ENCODE data around the gene OBSCN. TPM values are rescaled to one million over a fixed set of nuclear protein-coding genes. Genes with fewer than 3 reads are reported as not detected.

Gene OBSCN
- total and polyA plus RNA-seq, 12 donors = 176 to 639 (median 407) TPM

DNA sequence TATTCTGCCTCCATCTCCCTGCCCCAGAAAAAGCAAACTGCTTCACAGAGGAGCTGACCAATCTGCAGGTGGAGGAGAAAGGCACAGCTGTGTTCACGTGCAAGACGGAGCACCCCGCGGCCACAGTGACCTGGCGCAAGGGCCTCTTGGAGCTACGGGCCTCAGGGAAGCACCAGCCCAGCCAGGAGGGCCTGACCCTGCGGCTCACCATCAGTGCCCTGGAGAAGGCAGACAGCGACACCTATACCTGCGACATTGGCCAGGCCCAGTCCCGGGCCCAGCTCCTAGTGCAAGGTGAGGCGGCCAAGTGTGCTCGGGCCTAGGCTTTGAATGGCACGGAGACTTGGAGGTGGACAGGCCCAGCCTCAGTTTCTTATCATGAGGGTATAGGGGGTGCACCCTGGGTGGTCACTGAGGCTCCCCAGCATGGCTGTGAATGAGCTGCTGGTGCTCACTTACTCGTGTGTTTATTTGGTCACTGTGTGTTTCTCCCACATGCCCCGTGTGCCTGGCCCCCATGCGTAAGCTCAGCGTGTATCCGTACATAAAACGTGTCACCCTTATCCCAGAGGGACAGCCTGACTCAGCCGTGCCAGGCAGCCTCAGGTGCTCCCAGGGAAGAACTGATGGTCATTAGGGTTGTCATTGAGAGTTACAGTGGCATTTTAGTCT is 75.8 kb downstream of the OBSCN start:
- H3K36me3 ChIP-seq = peaks cover 0 to 100% (median 31%) of the 10 kb centered on the region in 9 donors

DNA sequence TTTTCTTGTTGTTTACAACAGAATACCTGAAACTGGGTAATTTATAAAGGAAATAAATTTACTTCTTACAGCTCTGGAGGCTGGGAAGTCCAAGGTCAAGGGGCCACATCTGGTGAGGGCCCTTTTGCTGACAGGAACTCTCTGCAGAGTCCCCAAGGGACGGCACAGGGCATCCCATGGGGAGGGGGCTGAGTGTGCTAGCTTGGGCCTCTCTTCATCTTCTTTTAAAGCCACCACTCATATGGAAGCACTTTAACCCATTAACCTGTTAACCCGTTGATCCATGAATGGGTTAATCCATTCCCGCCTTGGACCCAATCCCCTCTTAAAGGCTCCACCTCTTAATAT is 76.3 kb downstream of the OBSCN start:
- intact Hi-C loops (cut with DNase I) = loop anchor here in 1 of 10 donors (10.0 kb wide), 1 partner anchor 61 kb away; no protein-coding TSS in a partner anchor
- Histone ChIP-seq H3K36me3 (peaks cover 0 to 100% (median 31%) of the 10 kb centered on the region in 9 donors), H3K27ac (no peak overlapping the region), H3K4me1 (peaks cover 0 to 7% (median 0%) of the 10 kb centered on the region in 9 donors), H3K9me3 (no peaks in the 10 kb centered on the region), H3K4me3 (no peak overlapping the region), H3K27me3 (no peaks in the 10 kb centered on the region)
- TF ChIP-seq, protein P1, sequence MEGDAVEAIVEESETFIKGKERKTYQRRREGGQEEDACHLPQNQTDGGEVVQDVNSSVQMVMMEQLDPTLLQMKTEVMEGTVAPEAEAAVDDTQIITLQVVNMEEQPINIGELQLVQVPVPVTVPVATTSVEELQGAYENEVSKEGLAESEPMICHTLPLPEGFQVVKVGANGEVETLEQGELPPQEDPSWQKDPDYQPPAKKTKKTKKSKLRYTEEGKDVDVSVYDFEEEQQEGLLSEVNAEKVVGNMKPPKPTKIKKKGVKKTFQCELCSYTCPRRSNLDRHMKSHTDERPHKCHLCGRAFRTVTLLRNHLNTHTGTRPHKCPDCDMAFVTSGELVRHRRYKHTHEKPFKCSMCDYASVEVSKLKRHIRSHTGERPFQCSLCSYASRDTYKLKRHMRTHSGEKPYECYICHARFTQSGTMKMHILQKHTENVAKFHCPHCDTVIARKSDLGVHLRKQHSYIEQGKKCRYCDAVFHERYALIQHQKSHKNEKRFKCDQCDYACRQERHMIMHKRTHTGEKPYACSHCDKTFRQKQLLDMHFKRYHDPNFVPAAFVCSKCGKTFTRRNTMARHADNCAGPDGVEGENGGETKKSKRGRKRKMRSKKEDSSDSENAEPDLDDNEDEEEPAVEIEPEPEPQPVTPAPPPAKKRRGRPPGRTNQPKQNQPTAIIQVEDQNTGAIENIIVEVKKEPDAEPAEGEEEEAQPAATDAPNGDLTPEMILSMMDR (IDR thresholded peaks at IDR 0.05) = no peak
- peak in 1 of 2 donors; percentile 13 for DNase-seq
- 61 to 70% methylated on average over 3 of the region's 3 CpGs for WGBS, 2 donors
- ATAC-seq = no peak

More for the DNA sequence above, 75.8 kb downstream of the OBSCN start:
- no peak overlapping the region for H3K4me3 ChIP-seq
- 89 to 91% methylated on average over 20 of the region's 20 CpGs for WGBS, 2 donors
- H3K9me3 ChIP-seq = no peaks in the 10 kb centered on the region
- TF ChIP-seq, protein P1 (IDR thresholded peaks at IDR 0.05) = no peak
- ATAC-seq (no peak), DNase-seq (peak in 1 of 2 donors; percentile 7)
- H3K4me1 ChIP-seq = peaks cover 0 to 7% (median 0%) of the 10 kb centered on the region in 9 donors
- intact Hi-C loops (cut with DNase I) = loop anchor here in 1 of 10 donors (10.0 kb wide), 1 partner anchor 61 kb away; no protein-coding TSS in a partner anchor
- no peak overlapping the region for H3K27ac ChIP-seq
- H3K27me3 ChIP-seq = no peaks in the 10 kb centered on the region

DNA sequence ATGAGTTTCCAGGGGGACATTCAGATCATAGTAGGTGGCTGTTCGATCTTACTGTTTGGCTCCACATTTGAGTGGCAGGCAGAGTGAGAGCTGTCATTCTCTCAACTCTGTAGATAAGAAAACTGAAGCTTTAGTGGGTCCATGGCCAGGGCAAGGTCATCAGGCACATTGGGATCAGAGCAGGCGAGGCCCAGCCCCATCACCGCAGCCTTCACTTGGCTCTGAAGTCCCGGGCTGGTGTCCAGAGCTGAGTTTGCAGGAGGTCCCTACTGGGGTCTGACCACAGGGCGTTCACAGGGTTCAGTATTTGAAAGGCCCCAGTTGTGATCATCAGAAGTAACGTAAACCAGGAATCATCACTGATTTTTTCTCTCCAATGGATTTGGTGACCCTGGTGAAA is 76.7 kb downstream of the OBSCN start:
- no peak for DNase-seq
- Histone ChIP-seq H3K36me3 (peaks cover 0 to 99% (median 31%) of the 10 kb centered on the region in 9 donors), H3K27ac (no peak overlapping the region), H3K4me1 (peaks cover 0 to 7% (median 0%) of the 10 kb centered on the region in 9 donors), H3K27me3 (no peaks in the 10 kb centered on the region), H3K4me3 (no peak overlapping the region), H3K9me3 (no peaks in the 10 kb centered on the region)
- intact Hi-C loops (cut with DNase I) = loop anchor here in 1 of 10 donors (10.0 kb wide), 1 partner anchor 60 kb away; no protein-coding TSS in a partner anchor
- ATAC-seq = no peak
- TF ChIP-seq, protein P1 (IDR thresholded peaks at IDR 0.05) = no peak
- whole genome bisulfite sequencing, 2 donors = 58 to 69% methylated on average over 6 of the region's 6 CpGs

DNA sequence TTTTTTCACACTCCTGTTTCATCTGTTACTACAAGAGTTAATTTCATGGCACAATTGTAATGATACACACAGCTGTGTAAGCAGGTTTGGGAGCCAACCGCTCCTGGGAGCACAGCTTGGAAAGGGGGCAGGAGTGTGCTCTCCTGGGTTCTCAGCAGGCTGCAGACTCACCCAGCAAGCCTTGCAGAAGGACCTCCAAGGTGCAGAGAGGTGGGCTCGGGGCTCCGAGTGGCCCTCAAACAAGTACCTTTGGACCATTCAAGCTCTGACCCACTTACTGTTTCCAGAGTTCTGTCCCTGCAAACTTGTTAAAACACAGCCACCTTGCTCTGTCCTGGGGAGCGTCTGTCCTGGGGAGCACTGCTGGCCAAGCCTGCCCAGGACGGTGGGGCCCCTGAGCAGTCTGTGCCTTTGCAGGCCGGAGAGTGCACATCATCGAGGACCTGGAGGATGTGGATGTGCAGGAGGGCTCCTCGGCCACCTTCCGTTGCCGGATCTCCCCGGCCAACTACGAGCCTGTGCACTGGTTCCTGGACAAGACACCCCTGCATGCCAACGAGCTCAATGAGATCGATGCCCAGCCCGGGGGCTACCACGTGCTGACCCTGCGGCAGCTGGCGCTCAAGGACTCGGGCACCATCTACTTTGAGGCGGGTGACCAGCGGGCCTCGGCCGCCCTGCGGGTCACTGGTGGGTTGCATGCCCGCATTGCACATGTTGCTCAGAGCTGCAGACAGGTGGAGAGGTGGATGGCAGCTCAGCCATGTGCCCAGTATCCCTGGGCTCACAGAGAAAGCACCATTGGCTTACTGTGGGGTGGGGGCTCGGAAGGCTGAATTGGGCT is 78.0 kb downstream of the OBSCN start:
- H3K9me3 ChIP-seq = no peaks in the 10 kb centered on the region
- TF ChIP-seq, protein P1 (IDR thresholded peaks at IDR 0.05) = no peak
- intact Hi-C loops (cut with DNase I) = loop anchor here in 1 of 10 donors (10.0 kb wide), 1 partner anchor 59 kb away; no protein-coding TSS in a partner anchor
- H3K36me3 ChIP-seq = peaks cover 0 to 99% (median 25%) of the 10 kb centered on the region in 9 donors
- DNase-seq (no peak), ATAC-seq (no peak)
- H3K27me3 ChIP-seq = no peaks in the 10 kb centered on the region
- no peak overlapping the region for H3K27ac ChIP-seq
- 91 to 92% methylated on average over 26 of the region's 26 CpGs for WGBS, 2 donors
- H3K4me1 ChIP-seq = peaks cover 0 to 7% (median 0%) of the 10 kb centered on the region in 9 donors
- H3K4me3 ChIP-seq = no peak overlapping the region
